ENCODE results near the gene FMN2.

Gene FMN2

GRCh38 chr1:240287722-240288121 lies 196.0 kb downstream of the FMN2 start:
- H3K27ac ChIP-seq = no peak overlapping the region
- TF ChIP-seq CTCF (conservative IDR thresholded peaks at IDR 0.05) (0 out of 2 replicates have a peak, but pooled peaks have one; percentile 3), ZFX (IDR thresholded peaks at IDR 0.05) (no peak)

- no peak overlapping the region for H3K27ac ChIP-seq
- no peak for TF ChIP-seq CTCF (conservative IDR thresholded peaks at IDR 0.05)
Measured at GRCh38 chr1:240293706-240294105, 202.0 kb downstream of the FMN2 start.

GRCh38 chr1:240294566-240294965 lies 202.9 kb downstream of the FMN2 start:
- TF ChIP-seq CTCF (conservative IDR thresholded peaks at IDR 0.05) = no peak
- no peak for TF ChIP-seq ZFX (IDR thresholded peaks at IDR 0.05)
- H3K27ac ChIP-seq = no peak overlapping the region

- TF ChIP-seq ZFX (IDR thresholded peaks at IDR 0.05) (no peak), CTCF (conservative IDR thresholded peaks at IDR 0.05) (no peak)
- no peak overlapping the region for H3K27ac ChIP-seq
Measured at GRCh38 chr1:240295811-240296210, 204.1 kb downstream of the FMN2 start.

- TF ChIP-seq ZFX (IDR thresholded peaks at IDR 0.05) (no peak), CTCF (conservative IDR thresholded peaks at IDR 0.05) (no peak)
- H3K27ac ChIP-seq = no peak overlapping the region
Measured at GRCh38 chr1:240304466-240304865, 212.8 kb downstream of the FMN2 start.

- TF ChIP-seq CTCF (conservative IDR thresholded peaks at IDR 0.05) (no peak), ZFX (IDR thresholded peaks at IDR 0.05) (no peak)
- no peak overlapping the region for H3K27ac ChIP-seq
Measured at GRCh38 chr1:240306673-240307072, 215.0 kb downstream of the FMN2 start.

GRCh38 chr1:240308096-240308495 lies 216.4 kb downstream of the FMN2 start:
- H3K27ac ChIP-seq = no peak overlapping the region
- TF ChIP-seq CTCF (conservative IDR thresholded peaks at IDR 0.05) (no peak), ZFX (IDR thresholded peaks at IDR 0.05) (no peak)
